Breast epithelium (tissue), 4 donors: ENCODE data around the gene CHST15. TPM values are rescaled to one million over a fixed set of nuclear protein-coding genes. Genes with fewer than 3 reads are reported as not detected.

Experiments used
- DNase-seq, 2 donors: peaks; one replicate each; pipeline ENCODE4 v3.0.0-alpha.2; 2019; ENCODE audit warnings: low spot score in 2 of 2
- H3K27ac ChIP-seq, 2 donors: fragments of 200-600 bp; sonication (generic) in 1 of 2; one replicate each; pipeline ENCODE4 v1.5.1; 2016 to 2019; ENCODE audit warnings: mild to moderate bottlenecking in 1 of 2
- H3K27me3 ChIP-seq, 2 donors: fragments of 200-600 bp; sonication (generic) in 1 of 2; one replicate each; pipeline versions ENCODE4 v1.5.1 to v1.6.0; 2017 to 2019; ENCODE audit warnings: control low read depth in 1 of 2, mild to moderate bottlenecking in 1 of 2
- H3K36me3 ChIP-seq: fragments of 200-600 bp; one replicate; pipeline ENCODE4 v1.5.1; 2019
- H3K4me1 ChIP-seq, 2 donors: fragments of 200-600 bp; sonication (generic); one replicate each; pipeline ENCODE4 v1.5.1; 2016 to 2019; ENCODE audit warnings: control low read depth in 1 of 2
- H3K4me3 ChIP-seq, 3 donors: fragments of 200-600 bp; sonication (generic); 1 replicate in 2 of 3; 2 replicates in 1 of 3; pipeline ENCODE4 v1.5.1; 2016 to 2019; ENCODE audit warnings: mild to moderate bottlenecking in 3 of 3, moderate library complexity in 2 of 3
- H3K9me3 ChIP-seq, 2 donors: fragments of 200-600 bp; sonication (generic) in 1 of 2; one replicate each; pipeline ENCODE4 v1.5.1; 2016 to 2019; ENCODE audit warnings: control low read depth in 1 of 2
- POLR2A ChIP-seq: fragments of 450-650 bp; IDR thresholded peaks from one replicate; pipeline ENCODE4 v1.6.1; 2016; ENCODE audit warnings: antibody characterized with exemption, mild to moderate bottlenecking, moderate library complexity
- POLR2AphosphoS5 ChIP-seq, 3 donors: sonication (generic); formaldehyde crosslinking; IDR thresholded peaks; one replicate each; pipeline ENCODE4 v1.6.1; 2017; ENCODE audit warnings: antibody characterized with exemption in 3 of 3
- intact Hi-C: fragments of 100-400 bp; cut with DNase I; formaldehyde crosslinking; loops from one replicate; pipeline ENCODE4 v1.15.1; 2023; ENCODE audit warnings: low total_unique reads
- total RNA-seq, 3 donors: library from RNA; depleted of rRNA; stranded (reverse); fragments of >200 nt; gene quantifications; one replicate each; pipeline ENCODE4 v1.1.0, GENCODE V29; 2016
- TF ChIP-seq, protein P1 (sequence below), 3 donors: fragments of 450-650 bp; IDR thresholded peaks; one replicate each; pipeline ENCODE4 v1.5.1; 2016 to 2017; ENCODE audit warnings: antibody characterized with exemption in 3 of 3, mild to moderate bottlenecking in 3 of 3, moderate library complexity in 3 of 3

The CHST15 gene
- total RNA-seq, 3 donors from 2014 or later, result 19.0 to 57.8 (median 56.4) TPM

DNA sequence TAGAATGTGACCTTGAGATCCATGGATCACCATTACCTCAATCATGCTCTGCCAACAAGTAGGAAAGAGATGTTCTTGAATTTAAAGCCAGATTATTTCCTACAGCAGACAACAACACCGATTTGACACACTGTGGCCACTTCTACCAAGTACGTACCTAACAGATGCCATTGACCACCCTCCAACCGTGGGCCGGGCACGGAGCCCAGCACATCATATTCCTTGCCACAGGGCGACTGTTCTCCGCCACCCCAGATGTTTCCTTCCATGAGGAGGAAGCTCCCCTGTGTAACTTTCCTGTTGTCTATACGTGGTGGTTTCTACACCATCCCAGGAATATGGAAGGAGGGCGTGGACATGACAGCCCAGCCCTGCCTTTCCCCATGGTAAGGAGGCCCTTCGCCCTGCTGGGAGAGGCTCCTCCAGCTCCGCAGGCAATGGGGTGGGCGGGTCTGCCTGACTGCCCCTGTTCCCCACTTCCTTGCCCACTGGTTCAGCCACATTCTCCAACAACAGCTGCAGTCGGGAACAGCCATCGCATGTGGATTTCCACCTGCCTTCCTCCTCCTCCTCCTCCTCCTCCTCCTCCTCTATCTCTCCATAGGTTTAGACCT, 7.2 kb downstream of the CHST15 start:
- no peaks in the 10 kb centered on the region for H3K9me3 ChIP-seq
- DNase-seq, result no peak
- H3K27me3 ChIP-seq, result no peaks in the 10 kb centered on the region
- H3K36me3 ChIP-seq, result no peaks in the 10 kb centered on the region
- no peak for TF ChIP-seq POLR2A
- no peak for TF ChIP-seq POLR2AphosphoS5 (IDR thresholded peaks at IDR 0.05)
- TF ChIP-seq, protein P1, sequence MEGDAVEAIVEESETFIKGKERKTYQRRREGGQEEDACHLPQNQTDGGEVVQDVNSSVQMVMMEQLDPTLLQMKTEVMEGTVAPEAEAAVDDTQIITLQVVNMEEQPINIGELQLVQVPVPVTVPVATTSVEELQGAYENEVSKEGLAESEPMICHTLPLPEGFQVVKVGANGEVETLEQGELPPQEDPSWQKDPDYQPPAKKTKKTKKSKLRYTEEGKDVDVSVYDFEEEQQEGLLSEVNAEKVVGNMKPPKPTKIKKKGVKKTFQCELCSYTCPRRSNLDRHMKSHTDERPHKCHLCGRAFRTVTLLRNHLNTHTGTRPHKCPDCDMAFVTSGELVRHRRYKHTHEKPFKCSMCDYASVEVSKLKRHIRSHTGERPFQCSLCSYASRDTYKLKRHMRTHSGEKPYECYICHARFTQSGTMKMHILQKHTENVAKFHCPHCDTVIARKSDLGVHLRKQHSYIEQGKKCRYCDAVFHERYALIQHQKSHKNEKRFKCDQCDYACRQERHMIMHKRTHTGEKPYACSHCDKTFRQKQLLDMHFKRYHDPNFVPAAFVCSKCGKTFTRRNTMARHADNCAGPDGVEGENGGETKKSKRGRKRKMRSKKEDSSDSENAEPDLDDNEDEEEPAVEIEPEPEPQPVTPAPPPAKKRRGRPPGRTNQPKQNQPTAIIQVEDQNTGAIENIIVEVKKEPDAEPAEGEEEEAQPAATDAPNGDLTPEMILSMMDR (IDR thresholded peaks at IDR 0.05), result no peak
- no peak overlapping the region for H3K4me3 ChIP-seq
- intact Hi-C loops, result no loop called here
- peak overlapping the region; percentile 7 to 69 for H3K27ac ChIP-seq
- H3K4me1 ChIP-seq, result peaks cover 0 to 3% of the 10 kb centered on the region in 2 donors

DNA sequence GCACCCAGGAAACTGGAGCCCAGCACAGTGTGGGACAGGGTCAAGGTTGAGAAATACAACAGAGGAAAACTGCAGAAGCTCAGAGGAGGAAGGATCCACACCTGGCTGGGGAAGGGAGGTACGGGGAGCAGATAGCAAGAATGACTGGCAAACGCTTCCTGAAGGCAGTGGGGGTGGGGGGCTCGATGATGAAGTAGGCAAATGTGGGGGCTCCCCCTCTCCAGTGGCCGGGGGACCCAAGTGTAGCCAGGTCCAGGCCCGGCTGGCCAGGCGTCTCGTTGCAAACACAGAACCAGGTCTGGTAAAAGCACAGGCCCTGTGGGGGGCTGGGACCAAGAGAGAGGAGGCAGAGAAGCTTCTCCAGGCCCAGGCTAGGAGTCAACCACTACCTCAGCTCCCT, 7.7 kb downstream of the CHST15 start:
- Histone ChIP-seq H3K9me3 (no peaks in the 10 kb centered on the region), H3K27ac (peak overlapping the region; percentile 7 to 69), H3K4me3 (no peak overlapping the region), H3K36me3 (no peaks in the 10 kb centered on the region), H3K4me1 (peaks cover 0 to 3% of the 10 kb centered on the region in 2 donors), H3K27me3 (no peaks in the 10 kb centered on the region)
- TF ChIP-seq POLR2A, result no peak
- TF ChIP-seq, protein P1 (IDR thresholded peaks at IDR 0.05), result no peak
- TF ChIP-seq POLR2AphosphoS5 (IDR thresholded peaks at IDR 0.05), result no peak
- intact Hi-C loops, result no loop called here
- no peak for DNase-seq

DNA sequence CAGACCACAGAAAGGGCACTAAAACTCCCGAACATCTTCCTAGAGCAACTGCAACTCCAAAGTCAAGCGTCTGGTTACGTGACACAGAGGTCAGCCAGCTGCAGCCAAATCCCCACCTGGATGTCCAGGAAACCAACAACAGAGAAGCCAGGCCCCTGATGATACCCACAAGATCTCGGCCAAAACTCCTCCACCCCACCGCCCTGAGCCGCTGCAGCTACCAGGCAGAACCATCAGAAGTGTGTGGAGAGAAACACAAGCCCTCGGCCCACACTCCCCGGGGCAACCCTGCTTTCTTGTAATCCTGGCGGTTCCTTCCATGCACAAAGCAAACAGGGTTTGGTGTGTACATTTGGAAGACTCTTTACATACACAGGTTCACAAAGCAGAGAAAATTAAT, 8.7 kb downstream of the CHST15 start:
- Histone ChIP-seq H3K36me3 (no peaks in the 10 kb centered on the region), H3K9me3 (no peaks in the 10 kb centered on the region), H3K27me3 (no peaks in the 10 kb centered on the region), H3K27ac (peak overlapping the region; percentile 38 to 89), H3K4me3 (peak overlapping the region in 1 of 3 donors; percentile 28), H3K4me1 (peaks cover 0 to 3% of the 10 kb centered on the region in 2 donors)
- no peak for DNase-seq
- intact Hi-C loops, result no loop called here
- TF ChIP-seq, protein P1 (IDR thresholded peaks at IDR 0.05), result no peak
- TF ChIP-seq POLR2A (no peak), POLR2AphosphoS5 (IDR thresholded peaks at IDR 0.05) (no peak)

DNA sequence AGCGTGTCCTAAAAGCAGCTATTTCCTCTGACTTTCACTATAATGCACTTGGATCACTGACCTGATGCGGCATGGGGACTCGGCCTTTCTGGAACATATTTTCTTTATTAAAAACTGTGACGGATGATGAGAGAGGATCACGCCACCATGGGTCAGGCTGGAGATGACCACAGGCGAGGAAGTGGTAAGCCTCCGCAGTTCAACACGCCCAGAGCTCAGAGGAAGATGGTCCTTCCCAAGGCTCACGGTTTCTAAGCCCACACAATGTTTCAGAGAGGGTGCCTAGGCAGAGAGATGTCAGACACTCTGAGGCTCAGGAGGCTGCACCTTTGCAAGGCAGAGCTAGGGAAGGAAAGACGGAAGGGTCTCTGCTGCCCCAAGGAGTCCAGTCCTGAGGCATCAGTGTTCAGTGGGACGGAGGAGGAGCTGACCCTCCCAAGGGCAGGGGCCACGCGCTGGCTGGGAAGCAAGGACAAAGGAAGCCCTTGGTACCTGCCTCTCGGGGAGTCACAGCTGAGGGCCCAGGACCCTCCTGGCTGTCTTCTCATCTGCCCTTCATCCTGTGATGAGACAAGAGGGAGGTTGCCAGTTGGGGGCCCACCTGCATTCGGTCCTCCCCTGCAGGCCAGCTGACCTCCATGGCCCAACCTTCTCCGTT, 9.5 kb downstream of the CHST15 start:
- Histone ChIP-seq H3K4me1 (peaks cover 0 to 3% of the 10 kb centered on the region in 2 donors), H3K27me3 (no peaks in the 10 kb centered on the region), H3K4me3 (peak overlapping the region in 1 of 3 donors; percentile 28), H3K36me3 (no peaks in the 10 kb centered on the region), H3K9me3 (no peaks in the 10 kb centered on the region), H3K27ac (peak overlapping the region; percentile 38 to 89)
- intact Hi-C loops, result no loop called here
- no peak for DNase-seq
- TF ChIP-seq, protein P1 (IDR thresholded peaks at IDR 0.05), result no peak
- TF ChIP-seq POLR2AphosphoS5 (IDR thresholded peaks at IDR 0.05), result no peak
- no peak for TF ChIP-seq POLR2A

DNA sequence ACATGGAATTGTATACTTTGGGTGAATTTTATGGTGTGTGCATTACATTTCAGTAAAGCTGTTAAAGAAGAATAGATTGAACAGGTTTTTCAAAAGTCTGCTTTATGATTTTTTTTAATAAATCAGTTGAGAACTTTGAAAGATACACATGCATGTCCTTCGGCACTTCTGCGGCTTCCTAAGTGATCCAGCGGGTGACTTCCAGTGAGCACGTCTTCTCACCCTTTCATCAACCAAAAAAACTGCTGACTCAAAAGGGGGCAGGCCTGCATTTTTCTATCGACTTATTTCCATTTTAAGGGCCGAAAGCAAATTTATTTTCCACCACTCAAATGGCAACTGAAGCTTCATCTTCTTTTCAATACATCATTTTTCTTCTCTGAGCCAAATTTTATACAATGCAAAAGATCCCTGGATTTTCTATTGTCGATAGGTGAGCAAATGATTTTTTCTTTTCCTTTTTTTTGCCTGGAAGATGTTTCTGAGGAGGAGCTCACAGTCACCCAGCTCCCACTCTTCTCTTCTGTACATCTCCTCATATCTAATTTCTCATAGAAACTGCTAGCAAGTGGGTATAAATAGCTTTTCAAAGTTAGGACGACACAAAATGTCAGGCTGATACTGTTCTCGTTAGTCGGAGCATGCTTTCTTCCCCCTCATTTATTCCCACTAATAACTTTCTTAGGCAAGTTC, 10.2 kb downstream of the CHST15 start:
- no peak for DNase-seq
- Histone ChIP-seq H3K4me1 (peaks cover 0 to 3% of the 10 kb centered on the region in 2 donors), H3K27ac (peak overlapping the region; percentile 38 to 89), H3K9me3 (no peaks in the 10 kb centered on the region), H3K36me3 (no peaks in the 10 kb centered on the region), H3K4me3 (no peak overlapping the region), H3K27me3 (no peaks in the 10 kb centered on the region)
- TF ChIP-seq, protein P1 (IDR thresholded peaks at IDR 0.05), result no peak
- TF ChIP-seq POLR2A (no peak), POLR2AphosphoS5 (IDR thresholded peaks at IDR 0.05) (no peak)
- intact Hi-C loops, result no loop called here
